ENCODE results near the gene RNU6-1.

DNA sequence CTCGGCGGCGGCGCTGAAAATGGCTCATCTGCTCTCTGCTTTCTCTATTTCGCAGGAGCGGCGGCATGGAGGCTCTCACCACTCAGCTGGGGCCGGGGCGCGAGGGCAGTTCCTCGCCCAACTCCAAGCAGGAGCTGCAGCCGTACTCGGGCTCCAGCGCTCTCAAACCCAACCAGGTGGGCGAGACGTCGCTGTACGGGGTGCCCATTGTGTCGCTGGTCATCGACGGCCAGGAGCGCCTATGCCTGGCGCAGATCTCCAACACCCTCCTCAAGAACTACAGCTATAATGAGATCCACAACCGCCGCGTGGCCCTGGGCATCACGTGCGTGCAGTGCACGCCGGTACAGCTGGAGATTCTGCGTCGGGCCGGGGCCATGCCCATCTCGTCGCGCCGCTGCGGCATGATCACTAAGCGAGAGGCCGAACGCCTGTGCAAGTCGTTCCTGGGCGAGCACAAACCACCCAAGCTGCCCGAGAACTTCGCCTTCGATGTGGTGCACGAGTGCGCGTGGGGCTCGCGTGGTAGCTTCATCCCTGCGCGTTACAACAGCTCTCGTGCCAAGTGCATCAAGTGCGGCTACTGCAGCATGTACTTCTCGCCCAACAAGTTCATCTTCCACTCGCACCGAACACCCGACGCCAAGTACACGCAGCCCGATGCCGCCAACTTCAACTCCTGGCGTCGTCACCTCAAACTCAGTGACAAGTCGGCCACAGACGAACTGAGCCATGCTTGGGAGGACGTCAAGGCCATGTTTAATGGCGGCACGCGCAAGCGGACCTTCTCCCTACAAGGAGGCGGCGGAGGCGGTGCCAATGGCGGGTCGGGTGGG, 13.7 kb downstream of the RNU6-1 start:
- TF ChIP-seq, protein P1, sequence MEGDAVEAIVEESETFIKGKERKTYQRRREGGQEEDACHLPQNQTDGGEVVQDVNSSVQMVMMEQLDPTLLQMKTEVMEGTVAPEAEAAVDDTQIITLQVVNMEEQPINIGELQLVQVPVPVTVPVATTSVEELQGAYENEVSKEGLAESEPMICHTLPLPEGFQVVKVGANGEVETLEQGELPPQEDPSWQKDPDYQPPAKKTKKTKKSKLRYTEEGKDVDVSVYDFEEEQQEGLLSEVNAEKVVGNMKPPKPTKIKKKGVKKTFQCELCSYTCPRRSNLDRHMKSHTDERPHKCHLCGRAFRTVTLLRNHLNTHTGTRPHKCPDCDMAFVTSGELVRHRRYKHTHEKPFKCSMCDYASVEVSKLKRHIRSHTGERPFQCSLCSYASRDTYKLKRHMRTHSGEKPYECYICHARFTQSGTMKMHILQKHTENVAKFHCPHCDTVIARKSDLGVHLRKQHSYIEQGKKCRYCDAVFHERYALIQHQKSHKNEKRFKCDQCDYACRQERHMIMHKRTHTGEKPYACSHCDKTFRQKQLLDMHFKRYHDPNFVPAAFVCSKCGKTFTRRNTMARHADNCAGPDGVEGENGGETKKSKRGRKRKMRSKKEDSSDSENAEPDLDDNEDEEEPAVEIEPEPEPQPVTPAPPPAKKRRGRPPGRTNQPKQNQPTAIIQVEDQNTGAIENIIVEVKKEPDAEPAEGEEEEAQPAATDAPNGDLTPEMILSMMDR (IDR thresholded peaks at IDR 0.05; ENCODE audit: insufficient read depth, low read length), result no peak
- TF ChIP-seq GABPA (IDR thresholded peaks at IDR 0.05; ENCODE audit: low read depth), result no peak
